Choroid plexus epithelial cell (primary cell): Measurements from ENCODE around the gene SUMF1.

Experiments
- DNase-seq: peaks from one replicate; pipeline ENCODE4 v3.0.0-alpha.2; 2010; ENCODE audit warnings: low read depth
- H3K4me3 ChIP-seq: 2 replicates; pipeline ENCODE4 v1.5.1; 2011; ENCODE audit warnings: low read depth, mild to moderate bottlenecking, control low read depth, low read length, moderate library complexity
- TF ChIP-seq, protein P1 (sequence below): conservative IDR thresholded peaks from 2 replicates; pipeline ENCODE4 v1.5.1; 2011; ENCODE audit warnings: low read depth, mild to moderate bottlenecking, control low read depth, inconsistent platforms, low read length, moderate library complexity

SUMF1 gene

DNA sequence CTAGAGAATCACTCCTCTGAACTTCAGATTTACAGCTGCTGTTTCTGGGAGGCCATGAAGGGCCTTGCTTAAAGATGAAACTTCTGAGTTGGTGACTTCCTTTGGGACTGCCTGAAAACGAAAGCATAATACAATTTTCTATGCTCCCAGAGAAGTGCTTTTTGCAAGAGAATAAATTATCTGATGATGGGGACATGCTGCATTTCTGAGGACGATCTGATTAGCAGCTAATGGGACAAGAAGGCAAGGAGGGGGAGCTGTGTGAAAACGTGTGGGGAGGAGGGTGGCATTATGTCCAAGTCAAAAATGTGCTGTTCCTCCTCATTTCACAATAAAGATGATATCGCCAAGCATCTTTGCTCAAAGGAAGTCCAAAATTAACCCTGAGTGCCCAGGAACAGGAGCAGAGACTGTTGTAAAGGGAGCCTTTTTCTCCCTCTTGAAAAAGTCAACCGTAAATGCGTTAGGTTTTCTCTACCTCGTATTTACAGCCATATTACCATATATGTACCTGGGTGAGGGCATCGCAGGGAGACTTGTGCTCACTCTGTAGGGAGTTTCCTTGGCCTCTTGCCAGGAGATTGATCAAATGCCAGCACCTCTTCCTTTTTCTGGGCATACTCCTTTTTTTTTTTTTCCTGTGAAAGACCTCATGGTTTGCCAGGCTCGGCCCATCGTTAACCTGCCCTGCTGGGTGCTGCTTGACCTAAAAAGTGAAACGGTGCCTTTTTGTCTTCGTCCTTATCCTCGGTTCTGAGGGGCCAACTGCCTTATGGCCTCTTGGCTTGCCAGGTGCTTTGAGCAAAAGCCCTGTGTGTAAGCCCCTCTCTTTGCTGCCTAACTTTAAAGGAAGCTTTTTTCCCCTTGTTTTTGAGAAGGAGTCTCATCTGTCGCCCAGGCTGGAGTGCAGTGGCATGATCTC is 37.5 kb upstream of the SUMF1 start:
- TF ChIP-seq, protein P1, sequence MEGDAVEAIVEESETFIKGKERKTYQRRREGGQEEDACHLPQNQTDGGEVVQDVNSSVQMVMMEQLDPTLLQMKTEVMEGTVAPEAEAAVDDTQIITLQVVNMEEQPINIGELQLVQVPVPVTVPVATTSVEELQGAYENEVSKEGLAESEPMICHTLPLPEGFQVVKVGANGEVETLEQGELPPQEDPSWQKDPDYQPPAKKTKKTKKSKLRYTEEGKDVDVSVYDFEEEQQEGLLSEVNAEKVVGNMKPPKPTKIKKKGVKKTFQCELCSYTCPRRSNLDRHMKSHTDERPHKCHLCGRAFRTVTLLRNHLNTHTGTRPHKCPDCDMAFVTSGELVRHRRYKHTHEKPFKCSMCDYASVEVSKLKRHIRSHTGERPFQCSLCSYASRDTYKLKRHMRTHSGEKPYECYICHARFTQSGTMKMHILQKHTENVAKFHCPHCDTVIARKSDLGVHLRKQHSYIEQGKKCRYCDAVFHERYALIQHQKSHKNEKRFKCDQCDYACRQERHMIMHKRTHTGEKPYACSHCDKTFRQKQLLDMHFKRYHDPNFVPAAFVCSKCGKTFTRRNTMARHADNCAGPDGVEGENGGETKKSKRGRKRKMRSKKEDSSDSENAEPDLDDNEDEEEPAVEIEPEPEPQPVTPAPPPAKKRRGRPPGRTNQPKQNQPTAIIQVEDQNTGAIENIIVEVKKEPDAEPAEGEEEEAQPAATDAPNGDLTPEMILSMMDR: no peak
- DNase-seq: no peak
- no peak overlapping the region for H3K4me3 ChIP-seq

DNA sequence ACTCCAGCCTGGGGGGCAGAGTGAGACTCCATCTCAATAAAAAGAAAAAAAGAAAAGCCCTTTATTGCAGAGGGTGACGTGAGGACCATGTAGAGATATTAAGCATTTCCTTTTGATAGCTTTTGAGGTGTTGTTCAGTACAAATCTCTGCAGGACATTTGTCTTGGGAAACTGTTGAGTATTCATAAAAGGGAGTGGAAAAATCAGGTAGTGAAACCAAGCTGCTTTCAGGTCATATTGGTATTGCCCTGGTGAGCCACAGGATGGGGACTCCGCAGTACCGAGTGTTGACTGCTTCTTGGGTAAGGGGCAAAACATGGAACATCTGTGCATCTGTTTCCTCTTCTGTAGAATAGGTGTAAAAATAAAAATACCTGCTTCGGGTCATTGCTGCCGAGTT is 36.0 kb upstream of the SUMF1 start:
- no peak for DNase-seq
- TF ChIP-seq, protein P1: no peak

DNA sequence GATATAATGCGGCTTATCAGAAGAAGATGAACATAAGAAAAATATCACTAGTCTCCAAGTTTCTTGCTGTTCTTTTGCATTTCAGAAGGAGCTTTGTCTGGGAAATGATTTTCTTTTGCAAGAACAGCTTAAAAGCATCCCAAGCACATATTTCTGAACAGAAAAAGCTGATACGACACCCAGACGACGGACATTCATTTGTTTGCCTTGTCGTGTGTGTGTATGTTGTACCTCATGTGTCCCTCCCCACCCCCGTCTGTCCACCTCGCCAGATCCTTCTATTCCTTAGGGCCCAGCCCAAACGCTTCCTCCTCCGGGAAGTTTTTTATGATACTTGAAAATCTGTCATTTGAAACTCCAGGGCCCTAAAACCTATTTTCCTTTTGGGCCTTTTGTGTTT is 34.9 kb upstream of the SUMF1 start:
- no peak for DNase-seq
- TF ChIP-seq, protein P1: no peak

More for the DNA sequence above, 36.0 kb upstream of the SUMF1 start:
- no peak overlapping the region for H3K4me3 ChIP-seq

DNA sequence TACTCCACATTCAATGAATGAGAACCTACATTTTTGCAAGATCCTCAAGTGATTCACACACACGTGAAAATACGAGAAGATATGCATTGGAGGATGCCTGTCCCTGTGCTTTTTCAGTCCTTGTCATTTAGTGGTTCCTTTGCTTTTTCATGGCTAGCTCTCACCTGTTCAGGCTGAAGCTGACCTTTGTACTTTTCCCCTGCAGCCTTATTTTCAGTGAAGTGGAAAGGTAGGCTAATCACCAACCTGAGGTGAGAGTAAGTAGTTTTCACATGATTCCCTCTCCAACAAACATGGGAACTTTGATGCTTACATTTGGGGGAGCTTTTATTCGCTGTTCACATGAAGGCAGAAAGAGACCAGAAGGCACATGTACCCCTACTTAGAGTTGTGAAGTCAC is 34.4 kb upstream of the SUMF1 start:
- TF ChIP-seq, protein P1: no peak
- no peak for DNase-seq
- no peak overlapping the region for H3K4me3 ChIP-seq

More for the DNA sequence above, 34.9 kb upstream of the SUMF1 start:
- no peak overlapping the region for H3K4me3 ChIP-seq

DNA sequence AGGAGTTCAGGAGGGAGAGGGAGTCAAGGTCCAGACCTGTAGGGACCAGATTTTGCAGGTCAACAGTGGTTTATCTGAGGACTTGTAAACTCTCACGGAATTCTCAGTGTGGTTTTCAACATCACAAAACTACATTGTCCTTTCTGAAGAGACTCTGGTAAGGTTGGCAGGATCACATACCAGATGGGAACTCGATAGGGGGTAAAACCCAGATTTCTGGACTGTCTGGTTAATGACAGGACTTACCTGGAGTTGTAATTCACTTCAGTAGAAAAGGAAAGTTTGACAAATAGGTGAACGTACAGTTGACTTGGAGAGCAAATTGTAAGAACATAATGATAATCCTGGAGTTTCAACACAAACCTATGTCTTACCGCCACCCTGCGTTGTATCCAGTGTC is 31.4 kb upstream of the SUMF1 start:
- DNase-seq: no peak
- H3K4me3 ChIP-seq: no peak overlapping the region
- TF ChIP-seq, protein P1: no peak

DNA sequence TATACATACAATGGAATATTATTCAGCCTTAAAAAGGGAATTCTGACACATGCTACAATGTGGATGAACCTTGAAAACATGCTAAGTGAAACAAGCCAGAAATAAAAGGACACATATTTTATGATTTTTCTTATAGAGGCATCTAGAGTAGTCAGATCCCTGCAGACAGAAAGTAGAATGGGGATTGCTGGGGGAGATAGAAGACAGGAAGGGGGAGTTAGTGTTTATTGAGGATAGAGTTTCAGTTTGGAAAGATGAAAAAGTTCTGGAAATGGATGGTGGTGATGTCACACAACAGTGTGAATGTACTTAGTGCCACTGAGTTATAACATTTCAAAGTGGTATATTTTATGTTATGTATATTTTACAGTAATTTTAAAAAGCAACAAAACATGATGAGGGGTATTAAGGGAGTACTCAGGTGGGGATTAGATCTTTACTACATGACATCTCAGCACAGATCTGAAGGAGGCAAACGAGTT is 30.8 kb upstream of the SUMF1 start:
- TF ChIP-seq, protein P1: no peak
- H3K4me3 ChIP-seq: no peak overlapping the region
- DNase-seq: no peak
